OCI-LY3 (cell line): ENCODE results near the gene PKHD1.

Experiments used
- EZH2phosphoT487 ChIP-seq: fragments of 200-600 bp; shearing (Covaris generic); IDR thresholded peaks from 2 replicates; pipeline ENCODE4 v1.6.1; 2018; ENCODE audit warnings: antibody characterized with exemption, mixed run types, low read depth
- TF ChIP-seq, protein P1 (sequence below): fragments of 200-600, 300-600 bp; sonication (generic); IDR thresholded peaks from 2 replicates; pipeline ENCODE4 v1.5.1; 2014; ENCODE audit warnings: antibody characterized with exemption, low read length, low read depth

DNA sequence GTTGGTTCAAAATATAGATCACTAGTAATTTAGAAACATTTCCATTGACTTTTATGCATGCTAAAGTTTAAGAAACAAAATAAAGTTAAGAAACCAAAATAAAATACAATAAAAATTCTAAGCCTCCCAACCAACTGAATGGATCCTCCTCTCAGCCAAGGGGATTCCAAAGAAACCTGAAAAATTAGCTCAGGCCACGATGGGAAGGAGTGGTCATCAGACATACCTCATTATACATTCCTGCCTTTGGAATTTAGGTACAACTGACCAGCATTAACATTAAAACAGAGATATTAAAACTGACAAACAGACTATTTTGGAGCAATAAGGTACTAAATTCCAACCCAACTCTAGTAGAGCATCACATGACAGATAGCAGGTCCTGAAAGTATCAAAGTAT, 275.2 kb downstream of the PKHD1 start:
- TF ChIP-seq, protein P1, sequence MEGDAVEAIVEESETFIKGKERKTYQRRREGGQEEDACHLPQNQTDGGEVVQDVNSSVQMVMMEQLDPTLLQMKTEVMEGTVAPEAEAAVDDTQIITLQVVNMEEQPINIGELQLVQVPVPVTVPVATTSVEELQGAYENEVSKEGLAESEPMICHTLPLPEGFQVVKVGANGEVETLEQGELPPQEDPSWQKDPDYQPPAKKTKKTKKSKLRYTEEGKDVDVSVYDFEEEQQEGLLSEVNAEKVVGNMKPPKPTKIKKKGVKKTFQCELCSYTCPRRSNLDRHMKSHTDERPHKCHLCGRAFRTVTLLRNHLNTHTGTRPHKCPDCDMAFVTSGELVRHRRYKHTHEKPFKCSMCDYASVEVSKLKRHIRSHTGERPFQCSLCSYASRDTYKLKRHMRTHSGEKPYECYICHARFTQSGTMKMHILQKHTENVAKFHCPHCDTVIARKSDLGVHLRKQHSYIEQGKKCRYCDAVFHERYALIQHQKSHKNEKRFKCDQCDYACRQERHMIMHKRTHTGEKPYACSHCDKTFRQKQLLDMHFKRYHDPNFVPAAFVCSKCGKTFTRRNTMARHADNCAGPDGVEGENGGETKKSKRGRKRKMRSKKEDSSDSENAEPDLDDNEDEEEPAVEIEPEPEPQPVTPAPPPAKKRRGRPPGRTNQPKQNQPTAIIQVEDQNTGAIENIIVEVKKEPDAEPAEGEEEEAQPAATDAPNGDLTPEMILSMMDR = no peak
- no peak for TF ChIP-seq EZH2phosphoT487
